PFSK-1 (cell line): ENCODE results near the gene SETD1A.

ENCODE experiments used
- FOXP2 ChIP-seq: optimal IDR thresholded peaks from 2 replicates; pipeline ENCODE3; 2011; ENCODE audit warnings: borderline replicate concordance, control low read depth, inconsistent platforms; ENCODE audit not compliant: insufficient read depth; ENCODE audit errors: extremely low read length, extremely low read depth
- POLR2AphosphoS5 ChIP-seq: IDR thresholded peaks from 2 replicates; pipeline ENCODE4 v1.6.1; 2012; ENCODE audit warnings: low read depth, mild to moderate bottlenecking, control low read depth, low read length, moderate library complexity
- SIN3A ChIP-seq: IDR thresholded peaks from 2 replicates; pipeline ENCODE4 v1.6.1; 2012; ENCODE audit warnings: mild to moderate bottlenecking, low read length, moderate library complexity, borderline replicate concordance; ENCODE audit not compliant: insufficient read depth
- TAF1 ChIP-seq: IDR thresholded peaks from 2 replicates; pipeline ENCODE4 v1.6.1; 2012; ENCODE audit warnings: low read length, control low read depth, borderline replicate concordance; ENCODE audit not compliant: insufficient read depth
- TF ChIP-seq, protein P1 (sequence below), 2 experiments: IDR thresholded peaks; 2 replicates each; pipeline versions ENCODE4 v1.6.1 to v1.8.0; 2011 to 2012; ENCODE audit warnings: low read depth in 2 of 2, low read length in 2 of 2, control low read depth in 1 of 2, inconsistent platforms in 1 of 2, mild to moderate bottlenecking in 1 of 2, moderate library complexity in 1 of 2; ENCODE audit not compliant: insufficient read depth in 1 of 2

The SETD1A gene

DNA sequence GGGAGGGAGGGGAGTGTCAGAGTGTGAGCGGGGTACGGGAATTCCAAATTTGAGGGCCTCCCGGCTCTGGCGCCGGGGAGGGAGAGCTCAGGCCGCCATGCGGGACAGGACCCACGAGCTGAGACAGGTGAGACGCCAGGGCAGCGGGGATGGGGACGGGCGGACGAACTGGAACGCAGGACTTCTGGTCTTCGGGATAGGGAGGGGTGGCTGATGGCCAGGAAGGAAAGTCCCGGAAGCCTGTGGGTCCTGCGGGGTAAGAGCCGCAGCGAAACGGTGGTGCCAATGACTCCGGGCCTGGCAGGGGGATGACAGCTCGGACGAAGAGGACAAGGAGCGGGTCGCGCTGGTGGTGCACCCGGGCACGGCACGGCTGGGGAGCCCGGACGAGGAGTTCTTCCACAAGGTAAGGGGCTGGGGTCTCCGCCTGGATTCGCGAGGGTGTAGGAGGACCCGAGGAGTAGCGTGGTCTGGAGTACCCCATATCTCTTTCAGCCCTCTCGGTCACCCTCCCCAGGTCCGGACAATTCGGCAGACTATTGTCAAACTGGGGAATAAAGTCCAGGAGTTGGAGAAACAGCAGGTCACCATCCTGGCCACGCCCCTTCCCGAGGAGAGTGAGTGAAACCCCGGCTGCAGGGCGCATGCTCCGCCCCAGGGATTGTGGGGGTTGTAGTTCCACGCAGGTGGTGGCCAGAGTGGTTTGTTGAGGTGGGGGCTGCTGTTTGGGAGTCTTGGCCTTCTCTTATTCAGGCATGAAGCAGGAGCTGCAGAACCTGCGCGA lies 76.3 kb downstream of the SETD1A start:
- peak; percentile 34; the same call in 1 of the 2 replicates for TF ChIP-seq POLR2AphosphoS5
- TF ChIP-seq SIN3A, result 0 out of 2 replicates have a peak, but pooled peaks have one; percentile 44
- TF ChIP-seq, protein P1, sequence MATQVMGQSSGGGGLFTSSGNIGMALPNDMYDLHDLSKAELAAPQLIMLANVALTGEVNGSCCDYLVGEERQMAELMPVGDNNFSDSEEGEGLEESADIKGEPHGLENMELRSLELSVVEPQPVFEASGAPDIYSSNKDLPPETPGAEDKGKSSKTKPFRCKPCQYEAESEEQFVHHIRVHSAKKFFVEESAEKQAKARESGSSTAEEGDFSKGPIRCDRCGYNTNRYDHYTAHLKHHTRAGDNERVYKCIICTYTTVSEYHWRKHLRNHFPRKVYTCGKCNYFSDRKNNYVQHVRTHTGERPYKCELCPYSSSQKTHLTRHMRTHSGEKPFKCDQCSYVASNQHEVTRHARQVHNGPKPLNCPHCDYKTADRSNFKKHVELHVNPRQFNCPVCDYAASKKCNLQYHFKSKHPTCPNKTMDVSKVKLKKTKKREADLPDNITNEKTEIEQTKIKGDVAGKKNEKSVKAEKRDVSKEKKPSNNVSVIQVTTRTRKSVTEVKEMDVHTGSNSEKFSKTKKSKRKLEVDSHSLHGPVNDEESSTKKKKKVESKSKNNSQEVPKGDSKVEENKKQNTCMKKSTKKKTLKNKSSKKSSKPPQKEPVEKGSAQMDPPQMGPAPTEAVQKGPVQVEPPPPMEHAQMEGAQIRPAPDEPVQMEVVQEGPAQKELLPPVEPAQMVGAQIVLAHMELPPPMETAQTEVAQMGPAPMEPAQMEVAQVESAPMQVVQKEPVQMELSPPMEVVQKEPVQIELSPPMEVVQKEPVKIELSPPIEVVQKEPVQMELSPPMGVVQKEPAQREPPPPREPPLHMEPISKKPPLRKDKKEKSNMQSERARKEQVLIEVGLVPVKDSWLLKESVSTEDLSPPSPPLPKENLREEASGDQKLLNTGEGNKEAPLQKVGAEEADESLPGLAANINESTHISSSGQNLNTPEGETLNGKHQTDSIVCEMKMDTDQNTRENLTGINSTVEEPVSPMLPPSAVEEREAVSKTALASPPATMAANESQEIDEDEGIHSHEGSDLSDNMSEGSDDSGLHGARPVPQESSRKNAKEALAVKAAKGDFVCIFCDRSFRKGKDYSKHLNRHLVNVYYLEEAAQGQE (IDR thresholded peaks at IDR 0.05; ENCODE audit: insufficient read depth in 1 of 2, low read depth in 2 of 2, low read length in 2 of 2), result no peak
- no peak for TF ChIP-seq FOXP2
- no peak for TF ChIP-seq TAF1
